Tibial nerve (tissue), 3 donors: ENCODE results near the gene OR2T10.
"Not testable (repeated sequence)": the region's sequence is repeated elsewhere in the genome, so short reads cannot be mapped to it uniquely, and the experiment has no call there.

Experiments
- POLR2A ChIP-seq, 2 donors: fragments of 450-650 bp; IDR thresholded peaks; one replicate each; pipeline ENCODE4 v1.6.1; 2017; ENCODE audit warnings: antibody characterized with exemption in 2 of 2, mild to moderate bottlenecking in 2 of 2, moderate library complexity in 2 of 2
- TF ChIP-seq, protein P1 (sequence below), 5 experiments: fragments of 200-600 bp in 3 of 5; fragments of 450-650 bp in 2 of 5; sonication (generic) in 3 of 5; IDR thresholded peaks; one replicate each; pipeline ENCODE4 v1.5.1; 2016 to 2019; ENCODE audit warnings: antibody characterized with exemption in 5 of 5, mild to moderate bottlenecking in 3 of 5, moderate library complexity in 2 of 5

DNA sequence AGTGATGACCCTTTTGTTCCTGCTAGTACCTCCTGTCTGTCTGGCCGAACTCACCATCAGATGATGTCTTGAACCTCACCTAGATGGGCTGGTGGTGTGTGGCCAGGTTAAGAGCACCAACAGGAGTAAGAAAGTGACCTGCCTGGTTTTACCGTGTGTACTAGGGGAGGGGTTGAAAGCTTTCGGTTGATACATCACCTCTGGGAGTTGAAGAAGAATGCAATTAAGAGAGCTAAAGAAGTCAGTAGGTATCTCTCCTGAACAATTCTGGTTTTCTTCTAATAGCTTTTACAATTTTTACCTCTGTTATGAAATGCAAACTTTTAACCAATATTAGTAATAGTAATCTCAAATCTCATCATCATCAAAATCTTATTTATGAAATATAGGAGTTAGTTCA is 34.8 kb downstream of the OR2T10 start, which contains the start of gene OR2T29:
- TF ChIP-seq, protein P1, sequence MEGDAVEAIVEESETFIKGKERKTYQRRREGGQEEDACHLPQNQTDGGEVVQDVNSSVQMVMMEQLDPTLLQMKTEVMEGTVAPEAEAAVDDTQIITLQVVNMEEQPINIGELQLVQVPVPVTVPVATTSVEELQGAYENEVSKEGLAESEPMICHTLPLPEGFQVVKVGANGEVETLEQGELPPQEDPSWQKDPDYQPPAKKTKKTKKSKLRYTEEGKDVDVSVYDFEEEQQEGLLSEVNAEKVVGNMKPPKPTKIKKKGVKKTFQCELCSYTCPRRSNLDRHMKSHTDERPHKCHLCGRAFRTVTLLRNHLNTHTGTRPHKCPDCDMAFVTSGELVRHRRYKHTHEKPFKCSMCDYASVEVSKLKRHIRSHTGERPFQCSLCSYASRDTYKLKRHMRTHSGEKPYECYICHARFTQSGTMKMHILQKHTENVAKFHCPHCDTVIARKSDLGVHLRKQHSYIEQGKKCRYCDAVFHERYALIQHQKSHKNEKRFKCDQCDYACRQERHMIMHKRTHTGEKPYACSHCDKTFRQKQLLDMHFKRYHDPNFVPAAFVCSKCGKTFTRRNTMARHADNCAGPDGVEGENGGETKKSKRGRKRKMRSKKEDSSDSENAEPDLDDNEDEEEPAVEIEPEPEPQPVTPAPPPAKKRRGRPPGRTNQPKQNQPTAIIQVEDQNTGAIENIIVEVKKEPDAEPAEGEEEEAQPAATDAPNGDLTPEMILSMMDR (IDR thresholded peaks at IDR 0.05) = not testable (repeated sequence)
- not testable (repeated sequence) for TF ChIP-seq POLR2A (IDR thresholded peaks at IDR 0.05)
